ENCODE data around the gene SMIM26. TPM values are rescaled to one million over a fixed set of nuclear protein-coding genes. Genes with fewer than 3 reads are reported as not detected.

Gene SMIM26
- total RNA-seq, 1 experiment from 2014 or later, result 54.6 TPM

- no peaks in the 10 kb centered on the region for H3K9me3 ChIP-seq (ENCODE audit: control insufficient read depth, insufficient read depth, low read depth, low read length)
- no peaks in the 10 kb centered on the region for H3K27me3 ChIP-seq (ENCODE audit: control insufficient read depth, insufficient read depth, low read length)
- no peaks in the 10 kb centered on the region for H3K4me1 ChIP-seq (ENCODE audit: control insufficient read depth, insufficient read depth, low read length)
- intact Hi-C loops (cut with micrococcal nuclease; ENCODE audit: unreplicated experiment), result no loop called here
- in situ Hi-C loops (cut with HindIII; ENCODE audit: low pct_unique_long_range_greater_than_20kb, low sequenced_read_pairs), result no loop called here
- ATAC-seq (no peak), DNase-seq (ENCODE audit: low read depth, low spot score) (no peak)
- H3K4me3 ChIP-seq (ENCODE audit: low read depth in 2 of 2, low read length in 2 of 2), result no peak overlapping the region
- TF ChIP-seq, protein P1, sequence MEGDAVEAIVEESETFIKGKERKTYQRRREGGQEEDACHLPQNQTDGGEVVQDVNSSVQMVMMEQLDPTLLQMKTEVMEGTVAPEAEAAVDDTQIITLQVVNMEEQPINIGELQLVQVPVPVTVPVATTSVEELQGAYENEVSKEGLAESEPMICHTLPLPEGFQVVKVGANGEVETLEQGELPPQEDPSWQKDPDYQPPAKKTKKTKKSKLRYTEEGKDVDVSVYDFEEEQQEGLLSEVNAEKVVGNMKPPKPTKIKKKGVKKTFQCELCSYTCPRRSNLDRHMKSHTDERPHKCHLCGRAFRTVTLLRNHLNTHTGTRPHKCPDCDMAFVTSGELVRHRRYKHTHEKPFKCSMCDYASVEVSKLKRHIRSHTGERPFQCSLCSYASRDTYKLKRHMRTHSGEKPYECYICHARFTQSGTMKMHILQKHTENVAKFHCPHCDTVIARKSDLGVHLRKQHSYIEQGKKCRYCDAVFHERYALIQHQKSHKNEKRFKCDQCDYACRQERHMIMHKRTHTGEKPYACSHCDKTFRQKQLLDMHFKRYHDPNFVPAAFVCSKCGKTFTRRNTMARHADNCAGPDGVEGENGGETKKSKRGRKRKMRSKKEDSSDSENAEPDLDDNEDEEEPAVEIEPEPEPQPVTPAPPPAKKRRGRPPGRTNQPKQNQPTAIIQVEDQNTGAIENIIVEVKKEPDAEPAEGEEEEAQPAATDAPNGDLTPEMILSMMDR (IDR thresholded peaks at IDR 0.05), result no peak
- no peak for TF ChIP-seq TCF7L2 (IDR thresholded peaks at IDR 0.05; ENCODE audit: low read depth, low read length)
- no TSS peak for BruUV-seq (replicated peaks)
- POLR2A ChIA-PET, result no interaction called here
- CTCF ChIA-PET, result no interaction called here
- no peaks in the 10 kb centered on the region for H3K36me3 ChIP-seq (ENCODE audit: control insufficient read depth, insufficient read depth, low read length)
- H3K27ac ChIP-seq (ENCODE audit: low read length), result no peak overlapping the region
These were observed 29.0 kb downstream of the SMIM26 start for GRCh38 chr20:18596270-18596669.

DNA sequence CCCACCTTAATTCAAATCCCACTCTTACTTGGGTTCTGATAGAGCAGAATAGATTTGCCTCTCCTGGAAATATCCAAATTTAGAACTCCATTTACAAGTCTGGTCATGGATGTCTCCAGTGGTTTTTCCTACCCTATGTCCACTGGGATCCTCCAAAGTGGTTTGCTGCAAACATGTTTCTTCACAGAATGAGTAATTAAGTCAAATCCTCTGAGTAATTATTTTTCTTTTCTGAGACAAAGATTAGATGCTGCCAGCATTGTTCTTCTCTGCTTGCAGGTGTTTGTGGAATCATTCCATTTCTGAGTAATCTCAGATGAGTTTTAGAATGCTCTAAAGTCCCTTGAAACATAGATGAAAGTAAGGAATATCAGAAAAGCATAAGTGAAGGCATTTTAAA is 42.5 kb downstream of the SMIM26 start:
- intact Hi-C loops (cut with micrococcal nuclease; ENCODE audit: unreplicated experiment) (no loop called here), in situ Hi-C loops (cut with HindIII; ENCODE audit: low pct_unique_long_range_greater_than_20kb, low sequenced_read_pairs) (no loop called here)
- Histone ChIP-seq H3K9me3 (ENCODE audit: control insufficient read depth, insufficient read depth, low read depth, low read length) (no peaks in the 10 kb centered on the region), H3K4me3 (ENCODE audit: low read depth in 2 of 2, low read length in 2 of 2) (no peak overlapping the region), H3K36me3 (ENCODE audit: control insufficient read depth, insufficient read depth, low read length) (no peaks in the 10 kb centered on the region), H3K4me1 (ENCODE audit: control insufficient read depth, insufficient read depth, low read length) (no peaks in the 10 kb centered on the region), H3K27me3 (ENCODE audit: control insufficient read depth, insufficient read depth, low read length) (no peaks in the 10 kb centered on the region), H3K27ac (ENCODE audit: low read length) (no peak overlapping the region)
- no peak for TF ChIP-seq POLR2AphosphoS5 (IDR thresholded peaks at IDR 0.05; ENCODE audit: low read depth, low read length)
- TF ChIP-seq, protein P1 (IDR thresholded peaks at IDR 0.05), result no peak
- no peak for TF ChIP-seq TCF7L2 (IDR thresholded peaks at IDR 0.05; ENCODE audit: low read depth, low read length)
- ATAC-seq (no peak), DNase-seq (ENCODE audit: low read depth, low spot score) (no peak)
- no TSS peak for BruUV-seq (replicated peaks)
- CTCF ChIA-PET, result no interaction called here
- POLR2A ChIA-PET, result no interaction called here

GRCh38 chr20:18611492-18611891 is 44.3 kb downstream of the SMIM26 start:
- BruUV-seq (replicated peaks), result no TSS peak
- no peak for ATAC-seq
- DNase-seq (ENCODE audit: low read depth, low spot score), result no peak
- ChIA-PET CTCF (no interaction called here), POLR2A (no interaction called here)
- TF ChIP-seq, protein P2, sequence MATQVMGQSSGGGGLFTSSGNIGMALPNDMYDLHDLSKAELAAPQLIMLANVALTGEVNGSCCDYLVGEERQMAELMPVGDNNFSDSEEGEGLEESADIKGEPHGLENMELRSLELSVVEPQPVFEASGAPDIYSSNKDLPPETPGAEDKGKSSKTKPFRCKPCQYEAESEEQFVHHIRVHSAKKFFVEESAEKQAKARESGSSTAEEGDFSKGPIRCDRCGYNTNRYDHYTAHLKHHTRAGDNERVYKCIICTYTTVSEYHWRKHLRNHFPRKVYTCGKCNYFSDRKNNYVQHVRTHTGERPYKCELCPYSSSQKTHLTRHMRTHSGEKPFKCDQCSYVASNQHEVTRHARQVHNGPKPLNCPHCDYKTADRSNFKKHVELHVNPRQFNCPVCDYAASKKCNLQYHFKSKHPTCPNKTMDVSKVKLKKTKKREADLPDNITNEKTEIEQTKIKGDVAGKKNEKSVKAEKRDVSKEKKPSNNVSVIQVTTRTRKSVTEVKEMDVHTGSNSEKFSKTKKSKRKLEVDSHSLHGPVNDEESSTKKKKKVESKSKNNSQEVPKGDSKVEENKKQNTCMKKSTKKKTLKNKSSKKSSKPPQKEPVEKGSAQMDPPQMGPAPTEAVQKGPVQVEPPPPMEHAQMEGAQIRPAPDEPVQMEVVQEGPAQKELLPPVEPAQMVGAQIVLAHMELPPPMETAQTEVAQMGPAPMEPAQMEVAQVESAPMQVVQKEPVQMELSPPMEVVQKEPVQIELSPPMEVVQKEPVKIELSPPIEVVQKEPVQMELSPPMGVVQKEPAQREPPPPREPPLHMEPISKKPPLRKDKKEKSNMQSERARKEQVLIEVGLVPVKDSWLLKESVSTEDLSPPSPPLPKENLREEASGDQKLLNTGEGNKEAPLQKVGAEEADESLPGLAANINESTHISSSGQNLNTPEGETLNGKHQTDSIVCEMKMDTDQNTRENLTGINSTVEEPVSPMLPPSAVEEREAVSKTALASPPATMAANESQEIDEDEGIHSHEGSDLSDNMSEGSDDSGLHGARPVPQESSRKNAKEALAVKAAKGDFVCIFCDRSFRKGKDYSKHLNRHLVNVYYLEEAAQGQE (IDR thresholded peaks at IDR 0.05; ENCODE audit: insufficient read depth in 1 of 2, low read depth in 2 of 2, low read length in 1 of 2), result no peak
- TF ChIP-seq POLR2AphosphoS5 (IDR thresholded peaks at IDR 0.05; ENCODE audit: low read depth, low read length), result no peak
- TF ChIP-seq TCF7L2 (IDR thresholded peaks at IDR 0.05; ENCODE audit: low read depth, low read length), result no peak
- TF ChIP-seq SIN3A (IDR thresholded peaks at IDR 0.05; ENCODE audit: borderline replicate concordance, insufficient read depth, low read depth, low read length), result no peak
- TF ChIP-seq, protein P1 (IDR thresholded peaks at IDR 0.05), result no peak
- in situ Hi-C loops (cut with HindIII; ENCODE audit: low pct_unique_long_range_greater_than_20kb, low sequenced_read_pairs) (no loop called here), intact Hi-C loops (cut with micrococcal nuclease; ENCODE audit: unreplicated experiment) (no loop called here)
- Histone ChIP-seq H3K27ac (ENCODE audit: low read length) (no peak overlapping the region), H3K4me3 (ENCODE audit: low read depth in 2 of 2, low read length in 2 of 2) (no peak overlapping the region), H3K4me1 (ENCODE audit: control insufficient read depth, insufficient read depth, low read length) (no peaks in the 10 kb centered on the region), H3K9me3 (ENCODE audit: control insufficient read depth, insufficient read depth, low read depth, low read length) (no peaks in the 10 kb centered on the region), H3K27me3 (ENCODE audit: control insufficient read depth, insufficient read depth, low read length) (no peaks in the 10 kb centered on the region), H3K36me3 (ENCODE audit: control insufficient read depth, insufficient read depth, low read length) (no peaks in the 10 kb centered on the region)

Measured in Panc1 (cell line).